Cardiac fibroblast (primary cell): ENCODE results near the gene MATCAP1.

Experiments used
- DNase-seq, 2 donors: peaks; one replicate each; pipeline versions ENCODE4 v3.0.0 to v3.0.0-alpha.2; 2010; ENCODE audit warnings: low read depth in 2 of 2
- H3K4me3 ChIP-seq, 2 donors: replicated peaks in 1 of 2; 1 replicate in 1 of 2; 2 replicates in 1 of 2; pipeline ENCODE4 v1.5.1; 2011; ENCODE audit warnings: low read depth in 2 of 2, low read length in 2 of 2, mild to moderate bottlenecking in 2 of 2, moderate library complexity in 1 of 2
- CTCF ChIP-seq: IDR thresholded peaks from one replicate; pipeline ENCODE4 v1.5.1; 2011; ENCODE audit warnings: low read depth, mild to moderate bottlenecking, low read length, inconsistent platforms

Gene MATCAP1

DNA sequence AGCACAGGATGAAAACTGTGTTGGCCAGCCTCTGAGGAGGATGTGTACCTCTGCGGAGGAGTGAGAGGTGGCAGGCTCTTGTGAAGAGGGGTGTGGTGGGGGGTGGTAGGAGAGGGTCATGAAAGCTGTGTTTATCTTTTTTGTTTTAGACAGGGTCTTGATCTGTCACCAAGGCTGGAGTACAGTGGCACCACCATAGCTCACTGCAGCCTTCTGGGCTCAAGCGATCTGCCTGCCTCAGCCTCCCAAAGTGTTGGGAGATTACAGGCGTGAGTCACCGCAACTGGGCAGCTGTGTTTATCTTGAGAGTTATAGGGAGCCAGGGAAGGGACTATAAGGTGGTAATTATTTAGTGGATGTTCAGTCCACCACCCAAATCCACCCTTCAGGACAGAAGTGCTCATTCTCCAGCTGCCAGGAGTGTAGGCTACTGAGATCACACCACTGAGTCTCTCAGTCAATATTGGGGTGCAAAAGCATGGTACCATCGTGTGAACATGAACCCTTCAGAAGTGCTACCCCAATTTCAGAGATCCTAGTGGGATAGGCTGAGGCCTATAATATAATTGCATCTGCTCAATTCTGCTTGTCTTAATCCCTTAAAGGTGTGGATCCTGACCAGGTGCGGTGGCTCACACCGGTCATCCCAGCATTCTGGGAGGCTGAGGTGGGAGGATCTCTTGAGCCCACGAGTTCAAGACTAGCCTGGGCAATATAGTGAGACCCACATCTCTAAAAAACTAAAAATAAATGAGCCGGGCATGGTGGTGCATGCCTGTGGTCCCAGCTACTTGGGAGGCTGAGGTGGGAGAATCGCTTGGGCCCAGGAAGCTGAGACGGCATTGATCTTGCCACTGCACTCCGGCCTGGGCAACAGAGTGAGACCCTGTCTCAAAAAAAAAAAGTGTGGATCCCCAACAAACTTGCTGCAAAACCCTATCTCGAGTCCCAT lies 7.0 kb upstream of the MATCAP1 start:
- H3K4me3 ChIP-seq = no peak overlapping the region
- TF ChIP-seq CTCF = no peak
- DNase-seq = no peak

- DNase-seq = no peak
- no peak within 1 kb of the TSS for H3K4me3 ChIP-seq
- no peak for TF ChIP-seq CTCF
Observed at GRCh38 chr16:67190041-67190440, 6.3 kb upstream of the MATCAP1 start, which contains the start of gene EXOC3L1. EXOC3L1 (minus strand) TSS chr16:67190136; CDS start chr16:67189676, 460 bp downstream.

- TF ChIP-seq CTCF = no peak
- H3K4me3 ChIP-seq = no peak overlapping the region
- DNase-seq = no peak
Observed at GRCh38 chr16:67188798-67189197, 5.0 kb upstream of the MATCAP1 start.

DNA sequence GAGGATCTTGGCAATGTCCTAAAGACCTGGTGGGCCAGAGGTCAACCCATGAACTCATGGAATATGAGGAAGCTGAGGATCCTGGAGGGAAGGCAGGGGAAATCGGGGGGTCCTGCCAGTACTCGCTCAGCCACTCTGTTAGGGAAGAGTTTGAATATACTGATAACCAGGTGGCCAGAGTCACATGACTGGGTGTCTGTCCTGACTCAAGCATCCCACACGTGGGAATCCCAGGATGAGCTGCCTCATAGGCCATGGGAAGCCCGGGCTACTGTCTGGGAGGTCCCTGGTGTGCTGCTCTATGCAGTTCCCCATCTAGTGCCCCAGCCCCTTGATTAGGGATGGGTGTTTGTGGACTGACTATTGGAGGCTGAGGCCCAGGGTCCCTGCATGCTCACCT lies 4.6 kb upstream of the MATCAP1 start:
- no peak for TF ChIP-seq CTCF
- no peak for DNase-seq
- H3K4me3 ChIP-seq = no peak overlapping the region

DNA sequence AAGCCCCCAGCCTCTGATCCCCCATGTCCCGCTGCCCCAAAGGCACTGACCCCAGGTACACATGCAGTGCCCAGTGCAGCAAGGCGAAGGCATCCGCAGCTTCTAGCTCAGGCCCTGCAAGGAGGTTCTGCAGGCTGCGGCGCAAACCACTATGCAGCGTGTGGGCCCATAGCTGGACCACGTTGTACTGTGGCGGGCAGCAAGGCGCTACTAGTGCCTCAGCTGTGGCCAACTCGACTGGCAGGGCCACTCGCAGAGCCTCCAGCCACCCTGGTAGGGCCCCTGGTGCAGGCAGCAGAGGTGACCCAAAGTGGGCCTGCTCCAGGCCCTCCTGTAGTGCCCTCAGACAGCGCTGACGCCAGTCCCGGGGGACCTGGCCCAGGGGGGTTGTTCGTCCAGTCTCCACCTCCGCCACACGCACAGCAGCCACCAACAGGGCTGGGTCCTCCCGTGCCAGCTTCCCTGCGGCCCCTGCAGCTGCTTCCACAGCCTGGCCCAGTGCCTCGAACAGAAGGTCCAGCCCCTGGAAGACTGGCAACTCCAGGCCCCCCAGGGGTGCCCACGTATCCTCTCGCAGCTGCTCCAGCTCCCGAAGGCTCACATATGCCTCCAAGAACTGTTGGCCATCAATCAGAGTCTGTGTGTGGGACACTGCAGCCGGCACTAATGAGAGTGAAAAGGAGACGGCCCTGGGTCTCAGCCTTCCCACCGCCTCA lies 3.6 kb upstream of the MATCAP1 start:
- H3K4me3 ChIP-seq = no peak overlapping the region
- DNase-seq = no peak
- no peak for TF ChIP-seq CTCF

DNA sequence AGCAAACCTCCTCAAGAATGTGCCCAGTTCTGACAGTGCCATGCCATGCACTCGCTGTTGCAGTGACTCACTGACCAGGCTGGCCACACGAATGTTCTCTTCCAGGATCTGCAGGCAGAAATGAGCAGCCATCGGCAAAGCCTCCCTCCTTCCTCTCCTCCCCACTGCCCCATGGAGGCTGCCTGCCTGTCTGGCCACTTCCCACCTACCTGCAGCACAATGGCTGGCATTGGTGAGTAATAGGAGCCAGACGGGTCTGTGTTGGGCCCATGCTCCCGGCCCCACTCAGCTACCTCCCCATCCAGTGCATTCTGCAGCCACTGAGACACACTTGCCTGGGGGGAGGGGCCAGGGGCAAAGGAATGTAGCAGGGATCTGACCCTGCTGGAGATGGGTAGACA lies 2.8 kb upstream of the MATCAP1 start:
- no peak for DNase-seq

More for the DNA sequence above, 2.8 kb upstream of the MATCAP1 start:
- TF ChIP-seq CTCF = no peak
- no peak overlapping the region for H3K4me3 ChIP-seq
